Measurements from ENCODE around the gene KRTAP2-3.
"Not testable (repeated sequence)": the region's sequence is repeated elsewhere in the genome, so short reads cannot be mapped to it uniquely, and the experiment has no call there.

KRTAP2-3 gene

DNA sequence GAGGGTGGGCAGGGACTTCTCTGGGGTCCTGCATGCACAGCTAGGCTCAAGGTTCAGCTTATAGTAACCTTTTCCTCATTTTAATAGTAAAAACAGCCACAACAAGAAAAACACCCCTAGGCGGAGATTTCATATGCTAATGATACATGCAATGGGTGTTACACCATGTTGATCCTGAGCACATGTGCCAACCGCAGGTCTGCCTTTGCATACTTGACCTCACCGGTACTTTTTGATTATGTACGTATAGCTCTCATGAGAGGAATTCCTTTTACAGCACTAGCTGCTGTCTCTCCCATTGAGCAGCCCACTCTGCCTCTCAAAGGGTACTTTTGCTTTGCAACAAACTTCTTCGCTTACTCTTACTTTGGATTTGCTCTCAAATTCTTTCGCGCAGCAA lies 36.1 kb upstream of the KRTAP2-3 start:
- Histone ChIP-seq H3K4me1 (ENCODE audit: control insufficient read depth in 1 of 2, insufficient read depth in 2 of 2, low read length in 2 of 2) (no peaks in the 10 kb centered on the region), H3K9me3 (ENCODE audit: control insufficient read depth in 1 of 2, low read length in 2 of 2) (no peaks in the 10 kb centered on the region), H3K27me3 (ENCODE audit: low read depth, low read length) (no peaks in the 10 kb centered on the region)

GRCh38 chr17:41088760-41089352 lies 28.9 kb upstream of the KRTAP2-3 start:
- not testable (repeated sequence) for H3K9me3 ChIP-seq (ENCODE audit: control insufficient read depth in 1 of 2, low read length in 2 of 2); H3K4me3 ChIP-seq (ENCODE audit: low read depth in 1 of 2, low read length in 2 of 2); H3K36me3 ChIP-seq (ENCODE audit: control insufficient read depth in 1 of 2, insufficient read depth in 2 of 2, low read length in 2 of 2); H3K27me3 ChIP-seq (ENCODE audit: low read depth, low read length); H3K4me1 ChIP-seq (ENCODE audit: control insufficient read depth in 1 of 2, insufficient read depth in 2 of 2, low read length in 2 of 2); H3K27ac ChIP-seq (ENCODE audit: low read length)

More for the DNA sequence above, 36.1 kb upstream of the KRTAP2-3 start:
- Histone ChIP-seq H3K27ac (ENCODE audit: low read length) (no peak overlapping the region), H3K4me3 (ENCODE audit: low read depth in 1 of 2, low read length in 2 of 2) (no peak overlapping the region), H3K36me3 (ENCODE audit: control insufficient read depth in 1 of 2, insufficient read depth in 2 of 2, low read length in 2 of 2) (no peaks in the 10 kb centered on the region)

DNA sequence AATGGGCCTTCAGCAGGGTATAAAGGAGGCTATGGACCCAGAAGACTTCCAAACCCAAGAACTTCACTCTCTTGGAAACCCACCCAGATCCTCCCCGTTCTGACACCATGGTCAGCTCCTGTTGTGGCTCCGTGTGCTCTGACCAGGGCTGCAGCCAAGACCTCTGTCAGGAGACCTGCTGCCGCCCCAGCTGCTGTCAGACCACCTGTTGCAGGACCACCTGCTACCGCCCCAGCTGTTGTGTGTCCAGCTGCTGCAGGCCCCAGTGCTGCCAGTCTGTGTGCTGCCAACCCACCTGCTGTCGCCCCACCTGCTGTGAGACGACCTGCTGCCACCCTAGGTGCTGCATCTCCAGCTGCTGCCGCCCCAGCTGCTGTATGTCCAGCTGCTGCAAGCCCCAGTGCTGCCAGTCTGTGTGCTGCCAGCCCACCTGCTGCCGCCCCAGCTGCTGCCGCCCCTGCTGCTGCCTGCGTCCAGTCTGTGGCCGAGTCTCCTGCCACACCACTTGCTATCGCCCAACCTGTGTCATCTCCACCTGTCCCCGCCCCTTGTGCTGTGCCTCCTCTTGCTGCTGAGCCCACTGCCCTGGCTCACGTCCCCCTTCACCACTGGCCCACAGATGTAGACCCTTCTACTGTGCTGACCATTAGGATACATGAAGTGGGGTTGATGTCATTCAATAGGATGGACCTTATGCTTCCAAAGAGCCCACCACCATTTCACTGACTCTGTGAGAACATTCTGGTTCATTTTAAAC lies 24.4 kb upstream of the KRTAP2-3 start, which contains the start of gene KRTAP4-7:
Gene KRTAP4-7 (plus strand): TSS at position 51 of the 757 bp plus-strand sequence. CDS start 57 bp downstream, at position 108.
- H3K4me3 ChIP-seq (ENCODE audit: low read depth in 1 of 2, low read length in 2 of 2); H3K27me3 ChIP-seq (ENCODE audit: low read depth, low read length); H3K4me1 ChIP-seq (ENCODE audit: control insufficient read depth in 1 of 2, insufficient read depth in 2 of 2, low read length in 2 of 2); H3K9me3 ChIP-seq (ENCODE audit: control insufficient read depth in 1 of 2, low read length in 2 of 2); H3K36me3 ChIP-seq (ENCODE audit: control insufficient read depth in 1 of 2, insufficient read depth in 2 of 2, low read length in 2 of 2); H3K27ac ChIP-seq (ENCODE audit: low read length): not testable (repeated sequence)

DNA sequence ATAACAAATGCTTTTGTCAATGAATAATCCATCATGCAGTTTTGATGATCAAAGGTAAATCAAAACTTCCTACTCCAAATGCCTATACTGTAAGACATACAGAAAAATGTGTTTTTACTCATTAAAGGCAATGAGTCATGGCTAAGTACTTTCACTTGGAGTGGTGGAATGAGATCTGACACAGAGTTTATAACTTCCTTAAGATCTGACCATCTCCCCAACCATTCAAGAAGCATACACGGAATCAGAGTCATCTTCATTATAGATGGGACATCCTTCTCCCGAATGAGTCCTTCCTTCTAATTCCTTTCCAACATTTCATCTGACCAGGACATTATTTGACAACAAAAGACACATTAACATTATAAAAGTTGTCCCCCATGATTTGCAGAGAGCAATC lies 23.5 kb upstream of the KRTAP2-3 start:
- H3K36me3 ChIP-seq (ENCODE audit: control insufficient read depth in 1 of 2, insufficient read depth in 2 of 2, low read length in 2 of 2); H3K27ac ChIP-seq (ENCODE audit: low read length); H3K4me1 ChIP-seq (ENCODE audit: control insufficient read depth in 1 of 2, insufficient read depth in 2 of 2, low read length in 2 of 2); H3K4me3 ChIP-seq (ENCODE audit: low read depth in 1 of 2, low read length in 2 of 2); H3K27me3 ChIP-seq (ENCODE audit: low read depth, low read length); H3K9me3 ChIP-seq (ENCODE audit: control insufficient read depth in 1 of 2, low read length in 2 of 2): not testable (repeated sequence)

DNA sequence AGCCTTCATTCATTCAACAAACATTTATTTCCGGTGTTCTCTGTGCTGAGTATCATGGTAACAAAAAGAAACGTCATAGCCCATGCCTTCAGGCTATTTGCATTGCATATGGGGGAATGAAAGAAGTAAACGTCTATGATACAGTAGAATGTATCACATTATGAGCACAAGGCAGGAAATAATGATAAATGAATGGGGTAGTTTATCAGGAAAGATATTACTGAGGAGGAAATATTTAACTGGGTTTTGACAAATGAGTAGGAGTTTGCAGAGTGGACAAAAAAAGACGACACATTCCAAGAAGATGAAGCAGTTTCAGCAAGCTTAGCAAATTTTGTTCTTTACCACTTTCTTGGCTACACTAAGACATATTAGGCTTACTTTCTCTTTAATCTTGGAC lies 22.7 kb upstream of the KRTAP2-3 start:
- Histone ChIP-seq H3K4me3 (ENCODE audit: low read depth in 1 of 2, low read length in 2 of 2) (no peak overlapping the region), H3K27me3 (ENCODE audit: low read depth, low read length) (no peaks in the 10 kb centered on the region), H3K9me3 (ENCODE audit: control insufficient read depth in 1 of 2, low read length in 2 of 2) (no peaks in the 10 kb centered on the region), H3K27ac (ENCODE audit: low read length) (no peak overlapping the region), H3K36me3 (ENCODE audit: control insufficient read depth in 1 of 2, insufficient read depth in 2 of 2, low read length in 2 of 2) (no peaks in the 10 kb centered on the region), H3K4me1 (ENCODE audit: control insufficient read depth in 1 of 2, insufficient read depth in 2 of 2, low read length in 2 of 2) (no peaks in the 10 kb centered on the region)

DNA sequence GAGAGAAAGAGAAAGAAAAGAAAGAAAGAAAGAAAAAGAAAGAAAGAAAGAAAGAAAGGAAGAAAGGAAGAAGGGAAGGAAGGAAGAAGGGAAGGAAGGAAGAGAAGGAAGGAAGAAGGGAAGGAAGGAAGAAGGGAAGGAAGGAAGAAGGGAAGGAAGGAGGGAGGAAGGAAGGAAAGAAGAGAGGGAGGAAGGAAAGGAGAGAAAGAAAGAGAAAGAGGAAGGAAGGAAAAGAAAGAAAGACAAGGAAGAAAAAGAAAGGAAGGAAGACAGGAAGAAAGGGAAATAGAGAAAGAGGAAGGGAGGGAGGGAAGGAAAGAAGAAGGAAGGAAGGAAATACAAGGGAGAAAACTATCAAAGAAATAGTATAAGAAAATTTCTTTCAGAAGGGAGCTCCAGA lies 16.9 kb upstream of the KRTAP2-3 start:
- H3K4me1 ChIP-seq (ENCODE audit: control insufficient read depth in 1 of 2, insufficient read depth in 2 of 2, low read length in 2 of 2) = no peaks in the 10 kb centered on the region
- no peak overlapping the region for H3K27ac ChIP-seq (ENCODE audit: low read length)
- no peak overlapping the region for H3K4me3 ChIP-seq (ENCODE audit: low read depth in 1 of 2, low read length in 2 of 2)
- no peaks in the 10 kb centered on the region for H3K36me3 ChIP-seq (ENCODE audit: control insufficient read depth in 1 of 2, insufficient read depth in 2 of 2, low read length in 2 of 2)
- H3K9me3 ChIP-seq (ENCODE audit: control insufficient read depth in 1 of 2, low read length in 2 of 2) = no peaks in the 10 kb centered on the region
- H3K27me3 ChIP-seq (ENCODE audit: low read depth, low read length) = no peaks in the 10 kb centered on the region

GRCh38 chr17:41073676-41074075 lies 13.8 kb upstream of the KRTAP2-3 start:
- H3K36me3 ChIP-seq (ENCODE audit: control insufficient read depth in 1 of 2, insufficient read depth in 2 of 2, low read length in 2 of 2) = no peaks in the 10 kb centered on the region
- H3K27ac ChIP-seq (ENCODE audit: low read length) = no peak overlapping the region
- H3K9me3 ChIP-seq (ENCODE audit: control insufficient read depth in 1 of 2, low read length in 2 of 2) = no peaks in the 10 kb centered on the region
- H3K27me3 ChIP-seq (ENCODE audit: low read depth, low read length) = no peaks in the 10 kb centered on the region
- no peak overlapping the region for H3K4me3 ChIP-seq (ENCODE audit: low read depth in 1 of 2, low read length in 2 of 2)
- no peaks in the 10 kb centered on the region for H3K4me1 ChIP-seq (ENCODE audit: control insufficient read depth in 1 of 2, insufficient read depth in 2 of 2, low read length in 2 of 2)

DNA sequence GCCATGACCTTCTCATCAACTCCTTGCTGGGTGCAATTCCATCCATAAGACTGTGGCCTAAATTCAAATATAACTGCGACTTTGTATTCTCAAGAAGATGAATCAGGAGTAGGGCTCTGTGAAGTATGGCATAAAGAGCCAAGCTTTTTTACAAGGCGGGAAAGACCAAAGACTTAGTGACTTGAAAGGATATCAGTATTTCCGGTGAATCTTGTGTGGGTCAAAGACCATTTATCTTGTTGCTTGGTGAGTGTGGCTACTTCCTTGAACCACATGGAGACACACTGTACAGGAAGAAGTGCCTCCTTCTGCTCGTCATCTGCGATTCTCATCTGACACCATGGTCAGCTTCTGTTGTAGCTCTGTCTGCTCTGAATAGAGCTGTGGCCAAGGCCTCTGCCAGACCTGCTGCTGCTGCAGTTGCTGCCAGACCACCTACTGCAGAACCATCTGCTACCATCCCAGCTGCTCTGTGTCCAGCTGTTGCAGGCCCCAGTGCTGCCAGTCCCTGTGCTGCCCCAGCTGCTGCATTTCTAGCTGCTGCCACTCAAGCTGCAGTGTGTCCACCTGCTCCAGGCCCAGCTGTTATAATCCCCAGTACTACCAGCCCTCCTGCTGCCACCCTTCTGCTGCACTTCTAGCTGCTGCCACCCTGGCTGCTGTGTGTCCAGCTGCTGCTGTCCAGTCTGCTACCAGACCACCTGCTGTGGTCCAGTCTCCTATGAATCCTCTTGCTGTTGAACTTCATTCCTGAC lies 11.9 kb upstream of the KRTAP2-3 start:
- H3K9me3 ChIP-seq (ENCODE audit: control insufficient read depth in 1 of 2, low read length in 2 of 2) = no peaks in the 10 kb centered on the region

GRCh38 chr17:41069031-41069430 lies 9.1 kb upstream of the KRTAP2-3 start:
- Histone ChIP-seq H3K9me3 (ENCODE audit: control insufficient read depth in 1 of 2, low read length in 2 of 2) (no peaks in the 10 kb centered on the region), H3K4me3 (ENCODE audit: low read depth in 1 of 2, low read length in 2 of 2) (no peak overlapping the region), H3K4me1 (ENCODE audit: control insufficient read depth in 1 of 2, insufficient read depth in 2 of 2, low read length in 2 of 2) (no peaks in the 10 kb centered on the region), H3K36me3 (ENCODE audit: control insufficient read depth in 1 of 2, insufficient read depth in 2 of 2, low read length in 2 of 2) (no peaks in the 10 kb centered on the region), H3K27me3 (ENCODE audit: low read depth, low read length) (no peaks in the 10 kb centered on the region), H3K27ac (ENCODE audit: low read length) (no peak overlapping the region)

More for the DNA sequence above, 11.9 kb upstream of the KRTAP2-3 start:
- no peaks in the 10 kb centered on the region for H3K27me3 ChIP-seq (ENCODE audit: low read depth, low read length)
- no peak overlapping the region for H3K27ac ChIP-seq (ENCODE audit: low read length)
- no peaks in the 10 kb centered on the region for H3K36me3 ChIP-seq (ENCODE audit: control insufficient read depth in 1 of 2, insufficient read depth in 2 of 2, low read length in 2 of 2)
- H3K4me3 ChIP-seq (ENCODE audit: low read depth in 1 of 2, low read length in 2 of 2) = no peak overlapping the region
- H3K4me1 ChIP-seq (ENCODE audit: control insufficient read depth in 1 of 2, insufficient read depth in 2 of 2, low read length in 2 of 2) = no peaks in the 10 kb centered on the region

DNA sequence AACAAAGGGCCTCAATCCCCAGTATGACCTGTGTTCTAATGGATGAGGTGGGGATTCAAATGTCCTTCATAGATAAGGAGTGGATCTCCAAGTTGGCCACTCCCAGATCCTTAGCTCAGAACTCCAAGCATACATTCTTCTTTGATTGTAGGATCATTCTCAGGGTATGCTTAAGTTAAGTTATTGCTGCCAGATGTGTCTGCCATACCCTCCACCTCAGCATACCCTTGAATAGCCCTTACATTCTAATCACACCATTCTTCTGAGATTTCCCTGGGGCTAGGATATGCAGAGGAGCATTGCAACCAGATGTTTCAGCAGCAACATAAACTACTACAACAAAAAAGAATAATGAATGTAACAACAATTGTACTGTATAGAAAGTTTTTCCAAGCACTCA lies 7.4 kb upstream of the KRTAP2-3 start:
- Histone ChIP-seq H3K36me3 (ENCODE audit: control insufficient read depth in 1 of 2, insufficient read depth in 2 of 2, low read length in 2 of 2) (no peaks in the 10 kb centered on the region), H3K4me1 (ENCODE audit: control insufficient read depth in 1 of 2, insufficient read depth in 2 of 2, low read length in 2 of 2) (no peaks in the 10 kb centered on the region), H3K9me3 (ENCODE audit: control insufficient read depth in 1 of 2, low read length in 2 of 2) (no peaks in the 10 kb centered on the region), H3K27me3 (ENCODE audit: low read depth, low read length) (no peaks in the 10 kb centered on the region), H3K4me3 (ENCODE audit: low read depth in 1 of 2, low read length in 2 of 2) (no peak overlapping the region), H3K27ac (ENCODE audit: low read length) (no peak overlapping the region)

DNA sequence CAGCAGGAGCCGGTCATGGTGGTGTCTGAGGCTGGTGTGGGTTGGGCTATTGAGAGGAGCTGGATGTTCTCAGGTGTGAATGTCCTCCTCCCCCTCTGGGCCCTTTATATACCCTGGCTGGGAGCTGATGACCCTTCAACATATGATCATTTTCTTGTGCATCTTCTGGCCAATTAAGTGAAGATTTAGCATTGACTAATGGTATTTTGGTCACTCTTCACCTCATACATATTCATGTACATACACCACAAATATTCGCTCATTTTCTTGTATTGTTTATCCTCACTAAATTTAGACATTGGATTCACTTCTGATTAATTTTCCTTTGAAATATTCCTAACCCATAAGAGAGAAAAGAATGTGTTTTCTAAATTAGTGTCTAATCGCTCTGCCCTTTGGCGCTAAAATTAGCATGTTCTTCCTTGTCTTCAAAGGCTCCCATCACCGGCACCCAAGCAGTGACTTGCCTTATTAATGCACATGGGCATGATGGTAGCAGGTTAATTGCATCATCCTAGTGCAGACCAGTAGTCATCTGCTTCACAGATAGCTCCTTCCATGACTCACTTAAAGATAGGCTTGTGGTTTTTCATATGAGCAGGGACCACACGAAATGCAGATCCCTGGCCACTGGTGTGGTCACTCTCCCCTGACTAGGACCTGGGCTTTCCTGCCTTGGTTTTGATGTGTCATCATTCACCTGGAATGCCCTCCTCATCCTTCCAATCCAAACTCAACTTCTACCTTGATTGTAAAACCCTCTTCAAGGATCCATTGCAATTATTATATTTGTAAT lies 6.1 kb upstream of the KRTAP2-3 start, which contains the start of gene KRTAP2-4:
Gene KRTAP2-4 (minus strand): TSS at position 51 of the 796 bp plus-strand sequence. CDS start 34 bp downstream, at position 17.
- Histone ChIP-seq H3K9me3 (ENCODE audit: control insufficient read depth in 1 of 2, low read length in 2 of 2) (no peaks in the 10 kb centered on the region), H3K27me3 (ENCODE audit: low read depth, low read length) (no peaks in the 10 kb centered on the region)

More for the DNA sequence above, 6.1 kb upstream of the KRTAP2-3 start, which contains the start of gene KRTAP2-4:
- H3K4me1 ChIP-seq (ENCODE audit: control insufficient read depth in 1 of 2, insufficient read depth in 2 of 2, low read length in 2 of 2) = no peaks in the 10 kb centered on the region
- peaks cover 0 to 4% of the 10 kb centered on the region in 2 donors for H3K36me3 ChIP-seq (ENCODE audit: control insufficient read depth in 1 of 2, insufficient read depth in 2 of 2, low read length in 2 of 2)
- H3K27ac ChIP-seq (ENCODE audit: low read length) = no peak within 1 kb of the TSS
- no peak within 1 kb of the TSS for H3K4me3 ChIP-seq (ENCODE audit: low read depth in 1 of 2, low read length in 2 of 2)

Data from muscle layer of duodenum (tissue), 2 donors.